HG03378 (cell line): ENCODE measurements around the gene RAB33B.

Experiments
- ATAC-seq: cut with Tn5 transposase; IDR thresholded peaks from one replicate; pipeline ENCODE4 v1.9.1; 2021; ENCODE audit warnings: mild to moderate bottlenecking, moderate library complexity; ENCODE audit not compliant: unreplicated experiment

The RAB33B gene

GRCh38 chr4:139503622-139504166 lies 49.8 kb downstream of the RAB33B start:
- ATAC-seq = no peak

DNA sequence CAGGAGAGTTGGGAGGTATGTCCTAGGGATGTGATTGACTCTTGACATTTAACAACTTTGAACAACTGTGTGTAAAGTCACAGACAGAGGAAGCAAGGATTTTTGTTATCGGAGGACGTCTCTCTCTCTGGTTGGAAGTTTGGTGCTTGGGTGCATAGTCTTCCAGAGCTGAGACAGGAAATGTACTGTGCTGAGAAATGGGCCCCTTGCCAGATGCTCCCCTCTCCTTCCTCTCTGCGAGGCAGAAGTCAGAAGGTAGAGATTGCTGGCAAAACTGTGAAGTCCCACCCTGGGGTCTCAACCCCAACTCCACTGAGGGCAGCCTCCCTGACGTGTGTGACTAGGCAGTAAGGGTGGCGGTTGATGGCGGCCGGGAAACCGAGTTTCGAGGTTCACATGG lies 52.9 kb downstream of the RAB33B start:
- no peak for ATAC-seq

- ATAC-seq = no peak
Measured at GRCh38 chr4:139508581-139509237, 54.8 kb downstream of the RAB33B start.

GRCh38 chr4:139509727-139510410 lies 55.9 kb downstream of the RAB33B start:
- no peak for ATAC-seq

- no peak for ATAC-seq
Measured at GRCh38 chr4:139511320-139511719, 57.4 kb downstream of the RAB33B start.

- ATAC-seq = no peak
Measured at GRCh38 chr4:139514382-139515059, 60.6 kb downstream of the RAB33B start.

DNA sequence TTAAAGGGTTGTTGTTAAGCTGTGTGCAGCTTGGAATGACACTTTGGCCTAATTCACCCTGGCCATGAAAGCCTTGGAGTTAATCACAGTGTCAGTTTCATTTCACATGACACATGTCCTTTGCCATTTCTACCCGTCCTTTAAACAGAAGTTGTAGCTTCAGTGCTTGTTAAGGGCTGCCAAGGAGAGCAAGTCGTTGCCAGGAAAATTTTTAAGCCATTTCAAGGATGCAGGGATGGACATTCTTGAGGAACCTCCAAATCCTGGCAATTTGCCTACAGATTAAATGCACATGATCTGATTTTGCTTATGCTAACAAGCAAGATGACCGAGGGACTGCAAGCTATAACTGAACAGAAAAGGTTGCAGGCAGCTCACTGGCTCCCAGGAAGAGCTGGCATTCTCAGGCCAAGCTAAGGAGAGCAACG lies 61.6 kb downstream of the RAB33B start:
- no peak for ATAC-seq

GRCh38 chr4:139521754-139522401 lies 68.0 kb downstream of the RAB33B start:
- no peak for ATAC-seq

- no peak for ATAC-seq
Measured at GRCh38 chr4:139522457-139522856, 68.5 kb downstream of the RAB33B start.

DNA sequence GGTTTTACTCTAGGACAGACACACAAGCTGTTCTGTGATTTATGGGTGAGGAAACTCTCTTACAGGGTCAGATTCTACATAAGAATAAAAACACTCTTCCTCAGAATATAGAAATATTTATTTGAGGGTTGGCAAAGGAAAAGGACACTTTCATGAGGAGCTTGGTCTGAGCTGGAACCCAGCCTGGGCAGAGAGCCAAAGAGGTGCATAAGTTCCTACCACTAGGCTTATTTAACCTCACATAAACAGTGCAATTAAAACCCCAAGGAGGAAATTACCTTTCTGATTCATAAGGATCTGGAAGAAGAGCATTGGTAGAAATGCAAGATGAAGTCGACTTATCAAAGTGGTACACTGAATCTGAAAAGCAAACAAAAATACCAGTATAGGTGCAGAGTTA lies 69.2 kb downstream of the RAB33B start:
- no peak for ATAC-seq

DNA sequence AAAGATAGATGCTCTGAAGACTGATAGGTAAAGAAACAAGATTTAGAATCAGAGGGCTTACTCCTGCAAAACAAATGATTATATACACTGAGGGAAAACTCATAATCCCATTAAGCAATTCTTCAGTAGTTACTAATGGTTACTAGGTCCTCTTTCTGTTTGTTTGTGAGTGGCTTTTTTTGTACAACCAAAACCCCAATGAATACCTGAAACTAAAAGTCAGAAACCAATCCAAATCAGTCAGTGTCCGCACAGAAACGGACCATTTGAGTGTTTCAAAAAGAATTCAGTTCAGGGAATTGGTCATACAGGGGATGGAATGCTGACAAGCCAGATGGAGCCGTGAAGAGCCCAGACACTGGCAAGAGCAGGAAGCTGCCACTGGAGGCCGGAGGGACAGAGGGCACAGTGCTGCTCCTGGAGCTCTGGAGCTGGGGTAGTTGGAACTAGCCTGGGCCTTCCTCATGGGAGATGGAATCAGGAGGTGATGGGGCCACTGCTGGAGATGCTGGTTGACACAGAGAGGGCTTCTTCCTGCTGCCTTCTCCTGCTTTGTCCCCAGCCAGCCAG lies 70.2 kb downstream of the RAB33B start:
- ATAC-seq = no peak

- ATAC-seq = peak; percentile 51
Measured at GRCh38 chr4:139525414-139525813, 71.5 kb downstream of the RAB33B start.
